Left kidney (tissue), 2 donors: ENCODE data around the gene NAALAD2. TPM values are rescaled to one million over a fixed set of nuclear protein-coding genes. Genes with fewer than 3 reads are reported as not detected.
"Not testable (repeated sequence)": the region's sequence is repeated elsewhere in the genome, so short reads cannot be mapped to it uniquely, and the experiment has no call there.

Experiments used
- DNase-seq: peaks from one replicate; pipeline ENCODE4 v3.0.0-alpha.2; 2013
- polyA plus RNA-seq: library from polyadenylated mRNA; unstranded; fragments of 120-200 nt; gene quantifications from one replicate; pipeline ENCODE4 v1.2.1, GENCODE V29; 2013; ENCODE audit not compliant: insufficient read length

Gene NAALAD2
- polyA plus RNA-seq, 1 donor: 39.8 TPM

- DNase-seq: no peak
These were observed 54.5 kb downstream of the NAALAD2 start for GRCh38 chr11:90189011-90189410.

GRCh38 chr11:90192869-90193582 is 58.6 kb downstream of the NAALAD2 start:
- no peak for DNase-seq

- no peak for DNase-seq
These were observed 62.9 kb downstream of the NAALAD2 start for GRCh38 chr11:90197377-90197776.

- DNase-seq: no peak
These were observed 67.9 kb downstream of the NAALAD2 start for GRCh38 chr11:90202342-90202741.

GRCh38 chr11:90204407-90204806 is 69.9 kb downstream of the NAALAD2 start:
- DNase-seq: no peak

- DNase-seq: peak; percentile 50
These were observed 70.6 kb downstream of the NAALAD2 start for GRCh38 chr11:90204832-90205646.

- not testable (repeated sequence) for DNase-seq
These were observed 73.5 kb downstream of the NAALAD2 start for GRCh38 chr11:90207992-90208391.

GRCh38 chr11:90208857-90209256 is 74.4 kb downstream of the NAALAD2 start:
- no peak for DNase-seq

GRCh38 chr11:90213322-90213721 is 78.9 kb downstream of the NAALAD2 start:
- DNase-seq: no peak

GRCh38 chr11:90216611-90217010 is 82.1 kb downstream of the NAALAD2 start:
- DNase-seq: no peak

GRCh38 chr11:90218606-90219005 is 84.1 kb downstream of the NAALAD2 start:
- DNase-seq: no peak

- DNase-seq: no peak
These were observed 85.0 kb downstream of the NAALAD2 start for GRCh38 chr11:90219438-90219837.

- no peak for DNase-seq
These were observed 85.9 kb downstream of the NAALAD2 start for GRCh38 chr11:90220391-90220790.

- no peak for DNase-seq
These were observed 87.5 kb downstream of the NAALAD2 start for GRCh38 chr11:90221803-90222458.

GRCh38 chr11:90222459-90223247 is 88.2 kb downstream of the NAALAD2 start, which contains the start of gene CHORDC1:
CHORDC1 (minus strand) TSS chr11:90223049; CDS start chr11:90222954, 95 bp downstream.
- DNase-seq: peak; percentile 86

- no peak for DNase-seq
These were observed 88.8 kb downstream of the NAALAD2 start for GRCh38 chr11:90223248-90223585.

- DNase-seq: no peak
These were observed 93.6 kb downstream of the NAALAD2 start for GRCh38 chr11:90228056-90228455.

GRCh38 chr11:90229791-90230190 is 95.3 kb downstream of the NAALAD2 start:
- no peak for DNase-seq

GRCh38 chr11:90234977-90235376 is 100.5 kb downstream of the NAALAD2 start:
- no peak for DNase-seq

- DNase-seq: no peak
These were observed 101.1 kb downstream of the NAALAD2 start for GRCh38 chr11:90235526-90235925.

- no peak for DNase-seq
These were observed 102.5 kb downstream of the NAALAD2 start for GRCh38 chr11:90237004-90237403.
